Fibroblast of the aortic adventitia (primary cell): ENCODE results near the gene TRA2A. TPM values are rescaled to one million over a fixed set of nuclear protein-coding genes. Genes with fewer than 3 reads are reported as not detected.

Experiments
- DNase-seq: peaks from one replicate; pipeline ENCODE4 v3.0.0-alpha.2; 2010; ENCODE audit warnings: low read depth
- H3K4me3 ChIP-seq: 2 replicates; pipeline ENCODE4 v1.5.1; 2011; ENCODE audit warnings: low read depth, mild to moderate bottlenecking, control low read depth, low read length, moderate library complexity
- total RNA-seq: library from RNA; depleted of rRNA; stranded (reverse); fragments of >200 nt; gene quantifications from 2 replicates; pipeline ENCODE4 v1.2.3, GENCODE V29; 2012; ENCODE audit warnings: low replicate concordance
- TF ChIP-seq, protein P1 (sequence below): IDR thresholded peaks from 2 replicates; pipeline ENCODE4 v1.5.1; 2011; ENCODE audit warnings: mild to moderate bottlenecking, low read length, control low read depth, inconsistent platforms; ENCODE audit not compliant: insufficient read depth

TRA2A gene
- 34.8 and 48.0 TPM in 2 replicates for total RNA-seq

DNA sequence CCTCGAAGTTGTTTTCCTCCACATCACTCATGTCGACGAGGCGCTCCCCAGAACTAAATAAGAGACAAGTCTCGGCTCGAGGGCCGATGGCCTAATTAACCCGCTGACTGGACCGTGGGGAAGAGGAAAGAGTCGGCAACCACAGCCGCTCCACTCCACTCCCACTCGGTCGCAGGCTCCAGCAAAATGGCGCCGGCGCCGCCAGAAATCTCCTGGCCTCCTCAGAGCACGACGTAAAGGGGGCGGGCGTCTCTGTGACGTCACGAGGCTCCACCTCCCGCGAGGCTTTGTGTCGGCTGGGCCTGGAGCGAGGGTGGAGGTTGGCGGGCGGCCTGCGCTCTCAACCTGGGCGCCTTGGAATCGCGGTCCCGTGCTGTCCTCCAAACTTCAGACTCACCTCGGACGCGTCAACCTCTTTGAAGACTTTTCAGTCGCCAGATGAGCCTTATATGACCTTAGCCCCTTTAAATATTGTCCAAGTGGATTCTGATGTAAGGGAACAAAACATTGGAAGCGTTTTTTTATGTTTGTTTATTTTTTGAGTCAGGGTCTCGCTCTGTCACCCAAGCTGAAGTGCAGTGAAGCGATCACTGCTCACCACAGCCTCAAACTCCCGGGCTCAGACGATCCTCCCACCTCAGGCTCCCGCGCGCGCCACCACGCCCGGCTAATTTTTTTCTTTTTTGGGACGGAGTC is at the start of gene TRA2A:
TRA2A (minus strand) TSS at position 188 of the 696 bp plus-strand sequence; CDS start at position 31, 157 bp downstream.
- DNase-seq: peak; percentile 94
- peak within 1 kb of the TSS; percentile 94 for H3K4me3 ChIP-seq
- TF ChIP-seq, protein P1, sequence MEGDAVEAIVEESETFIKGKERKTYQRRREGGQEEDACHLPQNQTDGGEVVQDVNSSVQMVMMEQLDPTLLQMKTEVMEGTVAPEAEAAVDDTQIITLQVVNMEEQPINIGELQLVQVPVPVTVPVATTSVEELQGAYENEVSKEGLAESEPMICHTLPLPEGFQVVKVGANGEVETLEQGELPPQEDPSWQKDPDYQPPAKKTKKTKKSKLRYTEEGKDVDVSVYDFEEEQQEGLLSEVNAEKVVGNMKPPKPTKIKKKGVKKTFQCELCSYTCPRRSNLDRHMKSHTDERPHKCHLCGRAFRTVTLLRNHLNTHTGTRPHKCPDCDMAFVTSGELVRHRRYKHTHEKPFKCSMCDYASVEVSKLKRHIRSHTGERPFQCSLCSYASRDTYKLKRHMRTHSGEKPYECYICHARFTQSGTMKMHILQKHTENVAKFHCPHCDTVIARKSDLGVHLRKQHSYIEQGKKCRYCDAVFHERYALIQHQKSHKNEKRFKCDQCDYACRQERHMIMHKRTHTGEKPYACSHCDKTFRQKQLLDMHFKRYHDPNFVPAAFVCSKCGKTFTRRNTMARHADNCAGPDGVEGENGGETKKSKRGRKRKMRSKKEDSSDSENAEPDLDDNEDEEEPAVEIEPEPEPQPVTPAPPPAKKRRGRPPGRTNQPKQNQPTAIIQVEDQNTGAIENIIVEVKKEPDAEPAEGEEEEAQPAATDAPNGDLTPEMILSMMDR: no peak

DNA sequence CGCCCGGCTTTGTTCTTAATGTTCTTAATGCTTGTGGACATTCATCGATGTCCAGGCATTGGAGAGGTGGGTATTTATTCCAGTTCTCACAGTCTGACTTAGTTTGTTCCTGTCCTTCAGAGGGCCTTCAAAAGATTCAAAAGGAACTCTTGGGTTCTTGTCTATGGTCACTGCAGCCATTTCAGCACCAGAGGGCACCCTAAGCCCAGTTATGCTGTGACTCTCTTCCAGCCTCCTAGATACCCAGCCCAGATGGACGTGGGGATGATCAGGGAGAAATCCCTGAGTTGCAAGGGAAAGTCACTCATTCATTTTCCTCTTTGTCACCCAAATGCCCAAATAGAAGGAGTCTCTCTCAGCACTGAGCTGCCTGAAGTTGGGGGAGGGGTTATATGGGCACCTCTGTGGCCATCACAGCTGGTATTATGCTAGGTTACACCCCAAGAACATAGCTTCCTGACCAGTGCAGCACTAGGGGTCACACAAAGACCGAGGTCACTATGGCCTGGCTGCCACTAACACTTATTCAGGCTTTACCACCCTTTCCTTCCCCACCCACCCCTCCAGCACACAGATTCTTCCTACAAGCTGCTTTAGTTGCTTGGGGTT is 38.9 kb upstream of the TRA2A start:
- H3K4me3 ChIP-seq: no peak overlapping the region
- peak; percentile 83 for DNase-seq
- TF ChIP-seq, protein P1: peak; percentile 90

DNA sequence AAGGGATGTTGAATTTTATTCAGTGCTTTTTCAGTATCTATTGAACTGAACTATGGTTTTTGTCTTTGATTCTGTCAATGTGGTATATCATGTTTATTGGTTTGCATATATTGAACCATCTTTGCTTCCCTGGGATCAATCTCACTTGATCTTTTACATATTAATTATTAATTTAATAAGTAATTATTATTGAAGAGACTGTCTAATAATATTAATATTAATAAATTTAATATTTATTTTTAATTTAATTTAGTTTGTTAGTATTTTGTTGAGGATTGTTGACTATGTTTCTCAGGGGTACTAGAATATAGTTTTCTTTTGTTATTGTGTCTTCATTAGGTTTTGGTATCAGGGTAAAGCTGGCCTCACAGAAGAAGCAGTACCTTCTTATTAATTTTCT is 26.5 kb upstream of the TRA2A start:
- no peak overlapping the region for H3K4me3 ChIP-seq
- TF ChIP-seq, protein P1: no peak
- no peak for DNase-seq

DNA sequence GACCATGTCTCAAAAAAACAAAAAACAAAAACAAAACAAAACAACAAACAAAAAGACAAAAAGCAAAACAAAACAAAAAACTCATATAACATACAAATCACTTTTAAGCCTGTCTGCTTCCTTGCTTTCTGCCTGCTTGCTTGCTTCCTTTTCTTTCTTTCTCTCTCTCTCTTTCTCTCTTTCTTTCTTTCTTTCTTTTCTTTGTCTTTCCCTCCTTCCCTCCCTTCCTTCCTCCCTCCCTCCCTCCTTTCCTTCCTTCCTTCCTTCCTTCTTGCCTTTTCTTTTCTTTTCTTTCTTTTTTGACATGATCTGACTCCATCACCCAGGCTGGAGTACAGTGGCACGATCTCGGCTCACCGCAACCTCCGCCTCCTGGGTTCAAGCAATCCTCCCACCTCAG is 15.9 kb upstream of the TRA2A start:
- no peak for DNase-seq
- H3K4me3 ChIP-seq: no peak overlapping the region
- TF ChIP-seq, protein P1: no peak

DNA sequence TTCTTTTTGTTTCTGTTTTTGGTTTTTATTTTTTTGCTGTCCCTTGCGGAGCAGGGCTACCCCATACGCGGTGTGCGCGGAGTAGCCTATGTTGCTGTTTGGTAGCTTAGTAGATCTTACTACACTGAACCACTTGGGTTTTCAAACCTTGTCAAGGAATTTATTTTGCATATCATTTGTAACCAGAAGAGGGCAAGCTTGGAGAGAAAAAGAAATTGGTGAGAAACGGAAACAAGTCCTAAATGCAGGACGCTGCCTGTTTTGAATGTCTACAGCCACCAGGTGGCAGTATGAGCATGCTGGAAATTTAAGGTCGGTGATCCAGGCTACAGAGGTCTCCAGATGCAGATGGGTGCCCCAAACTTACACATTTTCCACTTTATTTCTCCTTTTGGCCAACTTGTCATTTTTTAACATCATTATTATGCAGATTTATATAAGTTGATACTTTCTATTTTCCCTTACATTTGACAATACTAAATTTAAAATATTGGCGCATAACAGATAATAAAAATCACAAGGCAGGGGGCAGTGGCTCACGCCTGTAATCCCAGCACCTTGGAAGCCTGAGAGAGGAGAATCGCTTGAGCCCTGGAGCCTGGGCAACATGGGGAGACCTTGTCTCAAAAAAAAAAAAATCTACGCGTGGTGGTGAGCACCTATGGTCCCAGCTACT is 15.3 kb upstream of the TRA2A start:
- TF ChIP-seq, protein P1: peak; percentile 88
- peak; percentile 96 for DNase-seq
- H3K4me3 ChIP-seq: no peak overlapping the region

DNA sequence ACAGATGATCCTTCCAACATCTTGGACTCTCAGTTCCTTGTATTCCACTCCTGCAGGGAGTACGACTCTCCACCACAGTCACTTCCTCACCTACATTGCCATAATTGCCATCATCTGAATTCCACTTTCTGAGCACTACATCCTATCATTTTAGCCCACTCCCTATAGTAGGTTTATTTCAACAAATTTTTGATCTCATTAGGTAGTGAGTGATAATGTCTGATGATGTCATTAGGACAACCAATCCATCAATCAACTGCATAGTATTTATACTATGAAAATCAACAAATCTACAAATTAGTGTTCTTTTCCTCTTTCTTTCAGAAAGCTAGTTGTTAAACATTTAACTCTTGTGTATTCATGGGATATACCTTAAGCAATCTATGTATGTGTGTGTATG is 13.7 kb upstream of the TRA2A start:
- H3K4me3 ChIP-seq: no peak overlapping the region
- DNase-seq: no peak
- TF ChIP-seq, protein P1: no peak
